T-helper 22 cell (primary cell): Measurements from ENCODE around the gene PIM3.
A peak's percentile ranks its signal among the peaks of the same experiment; 100 is the strongest.

Experiments used
- DNase-seq: peaks from one replicate; pipeline ENCODE4 v3.0.0-alpha.2; 2020; ENCODE audit warnings: low read depth

PIM3 gene

DNA sequence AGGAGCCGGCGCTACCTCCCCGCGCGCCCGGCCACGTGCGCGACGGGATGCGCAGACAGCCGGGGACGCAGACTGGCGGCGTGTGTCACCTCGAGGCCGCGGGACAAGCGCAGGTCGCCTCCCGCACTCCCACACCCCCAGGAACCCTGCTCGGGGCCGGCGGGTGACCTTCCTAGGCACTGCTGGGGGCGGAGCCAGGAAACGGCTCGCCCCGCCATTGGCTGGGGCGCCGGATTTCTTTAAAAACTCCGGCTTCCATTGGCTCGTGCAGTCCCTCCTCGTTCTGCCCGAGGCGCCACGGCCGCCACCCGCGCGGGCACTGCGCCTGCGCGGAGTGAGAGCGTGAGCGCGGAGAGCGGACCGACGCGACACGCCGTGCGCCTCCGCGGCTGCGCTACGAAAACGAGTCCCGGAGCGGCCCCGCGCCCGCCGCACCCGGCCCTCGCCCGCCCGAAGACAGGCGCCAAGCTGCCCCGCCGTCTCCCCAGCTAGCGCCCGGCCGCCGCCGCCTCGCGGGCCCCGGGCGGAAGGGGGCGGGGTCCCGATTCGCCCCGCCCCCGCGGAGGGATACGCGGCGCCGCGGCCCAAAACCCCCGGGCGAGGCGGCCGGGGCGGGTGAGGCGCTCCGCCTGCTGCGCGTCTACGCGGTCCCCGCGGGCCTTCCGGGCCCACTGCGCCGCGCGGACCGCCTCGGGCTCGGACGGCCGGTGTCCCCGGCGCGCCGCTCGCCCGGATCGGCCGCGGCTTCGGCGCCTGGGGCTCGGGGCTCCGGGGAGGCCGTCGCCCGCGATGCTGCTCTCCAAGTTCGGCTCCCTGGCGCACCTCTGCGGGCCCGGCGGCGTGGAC, at the start of gene PIM3:
TSS of gene PIM3 (plus strand) at position 614 of the 846 bp plus-strand sequence. CDS start at position 790, 176 bp downstream.
- DNase-seq, result peak; percentile 88

GRCh38 chr22:49911881-49912625, 48.5 kb upstream of the PIM3 start:
- DNase-seq, result no peak

GRCh38 chr22:49913026-49913425, 47.5 kb upstream of the PIM3 start:
- no peak for DNase-seq

- no peak for DNase-seq
These were observed 47.1 kb upstream of the PIM3 start for GRCh38 chr22:49913446-49913845.

GRCh38 chr22:49914256-49914655, 46.3 kb upstream of the PIM3 start:
- DNase-seq, result no peak

GRCh38 chr22:49915610-49916009, 45.0 kb upstream of the PIM3 start:
- no peak for DNase-seq

GRCh38 chr22:49916831-49917230, 43.7 kb upstream of the PIM3 start:
- no peak for DNase-seq

GRCh38 chr22:49917974-49918910, 42.3 kb upstream of the PIM3 start, which contains the start of the genes ALG12 and CRELD2:
Gene ALG12, minus strand, starts transcription at chr22:49918438. Its CDS starts 4,673 bp downstream, at chr22:49913765.
Gene CRELD2, plus strand, starts transcription at chr22:49918634. Its CDS starts 136 bp downstream, at chr22:49918770.
- DNase-seq, result peak; percentile 93

GRCh38 chr22:49918911-49919881, 41.4 kb upstream of the PIM3 start:
- no peak for DNase-seq

- DNase-seq, result no peak
These were observed 39.7 kb upstream of the PIM3 start for GRCh38 chr22:49920859-49921258.

GRCh38 chr22:49921508-49922278, 38.9 kb upstream of the PIM3 start:
- DNase-seq, result no peak

GRCh38 chr22:49922484-49922883, 38.1 kb upstream of the PIM3 start:
- no peak for DNase-seq

GRCh38 chr22:49922926-49923325, 37.6 kb upstream of the PIM3 start:
- no peak for DNase-seq

DNA sequence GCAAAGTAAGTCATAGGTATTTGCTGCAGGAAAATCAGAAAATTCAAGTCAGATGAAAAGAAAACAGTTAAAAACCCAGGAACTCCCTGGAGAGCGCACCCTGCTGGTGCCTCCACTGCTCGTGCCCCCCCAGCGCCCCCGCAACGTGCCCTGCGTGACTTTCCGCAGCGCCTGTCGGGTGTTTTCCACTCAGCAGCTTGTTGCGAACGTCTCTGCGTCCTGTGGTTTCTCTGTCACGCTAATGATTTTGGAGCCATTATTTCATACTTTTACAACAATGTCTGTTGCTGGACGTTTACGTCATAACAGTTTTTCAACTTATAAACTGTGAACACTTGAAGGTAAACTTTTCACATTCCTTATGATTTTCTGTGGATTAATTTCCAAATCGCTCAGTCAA, 37.1 kb upstream of the PIM3 start:
- DNase-seq, result no peak

DNA sequence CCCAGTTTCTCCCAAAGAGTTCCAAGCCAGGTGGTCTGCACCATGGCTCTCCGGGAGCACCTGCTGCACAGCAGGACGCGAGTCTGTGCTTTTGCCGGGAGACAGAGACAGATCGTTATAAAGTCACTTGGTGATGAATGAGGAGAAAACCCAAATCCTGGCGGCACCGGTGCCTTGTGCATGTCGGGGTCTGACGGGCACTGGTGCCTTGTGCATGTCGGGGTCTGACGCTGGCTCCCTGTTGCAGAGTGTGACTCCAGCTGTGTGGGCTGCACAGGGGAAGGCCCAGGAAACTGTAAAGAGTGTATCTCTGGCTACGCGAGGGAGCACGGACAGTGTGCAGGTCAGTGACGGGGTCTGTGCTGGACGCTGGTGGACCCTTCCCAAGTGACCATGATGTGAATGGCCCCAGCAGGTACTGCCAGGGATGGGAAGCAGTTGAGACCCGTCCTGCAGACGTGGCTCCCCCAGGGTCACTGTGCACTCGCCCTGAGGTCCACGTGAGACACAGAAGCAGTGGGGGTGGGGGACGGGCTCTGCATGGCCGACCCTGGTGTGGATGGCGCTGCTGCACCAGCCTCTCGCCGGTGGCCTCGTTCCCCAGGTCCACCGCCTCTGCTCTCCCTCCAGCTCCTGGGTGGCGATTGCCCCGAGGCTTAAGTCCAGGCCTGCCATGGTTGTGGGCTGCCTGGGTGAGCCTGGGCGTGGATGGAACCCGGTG, 36.3 kb upstream of the PIM3 start:
- no peak for DNase-seq

DNA sequence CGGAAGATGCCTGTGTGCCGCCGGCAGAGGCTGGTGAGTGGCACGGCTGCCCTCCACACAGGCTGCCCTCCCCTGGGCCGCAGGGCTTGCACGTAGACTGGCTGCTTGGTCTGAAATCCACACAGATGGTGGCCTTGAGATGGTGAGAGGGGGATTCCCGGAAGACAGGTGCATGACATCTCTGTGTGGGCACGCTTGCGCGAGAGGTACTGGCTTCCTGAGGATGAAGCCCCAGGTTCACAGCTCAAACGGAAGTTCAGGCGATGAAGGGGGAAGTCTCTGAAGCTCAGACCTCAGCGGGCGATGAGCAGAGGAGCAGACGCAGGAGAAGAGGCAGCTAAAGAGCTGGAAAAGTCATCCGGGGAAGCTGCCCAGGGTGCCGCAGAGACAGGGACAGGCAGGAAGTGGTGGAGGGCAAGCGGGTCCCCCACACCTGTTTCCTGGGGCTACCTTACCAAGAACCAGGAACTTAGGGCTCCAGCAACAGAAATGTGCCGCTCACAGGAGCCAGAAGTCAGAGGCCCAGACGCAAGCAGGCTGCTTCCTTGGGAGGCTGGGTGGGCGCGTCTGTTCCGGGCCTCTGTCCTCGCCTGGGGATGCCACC, 34.9 kb upstream of the PIM3 start:
- DNase-seq, result peak; percentile 83

GRCh38 chr22:49926916-49927315, 33.7 kb upstream of the PIM3 start:
- no peak for DNase-seq

- no peak for DNase-seq
These were observed 32.9 kb upstream of the PIM3 start for GRCh38 chr22:49927483-49928184.
